Measurements from ENCODE around the gene SAMHD1.
"Not testable (repeated sequence)": the region's sequence is repeated elsewhere in the genome, so short reads cannot be mapped to it uniquely, and the experiment has no call there.

SAMHD1 gene

GRCh38 chr20:36906086-36906485 is 45.4 kb downstream of the SAMHD1 start:
- DNase-seq = not testable (repeated sequence)

GRCh38 chr20:36905566-36905965 is 45.9 kb downstream of the SAMHD1 start:
- not testable (repeated sequence) for DNase-seq

- DNase-seq = no peak
Observed at GRCh38 chr20:36904690-36905089, 46.8 kb downstream of the SAMHD1 start.

- no peak for DNase-seq
Observed at GRCh38 chr20:36895036-36895435, 56.5 kb downstream of the SAMHD1 start.

GRCh38 chr20:36893801-36894200 is 57.7 kb downstream of the SAMHD1 start:
- DNase-seq = no peak

- no peak for DNase-seq
Observed at GRCh38 chr20:36891211-36891610, 60.3 kb downstream of the SAMHD1 start.

- DNase-seq = no peak
Observed at GRCh38 chr20:36890586-36890985, 60.9 kb downstream of the SAMHD1 start.

GRCh38 chr20:36888880-36889516 is 62.5 kb downstream of the SAMHD1 start:
- no peak for DNase-seq

- DNase-seq = no peak
Observed at GRCh38 chr20:36887752-36888090, 63.8 kb downstream of the SAMHD1 start.

GRCh38 chr20:36886859-36887751 is 64.4 kb downstream of the SAMHD1 start:
- peak; percentile 83 for DNase-seq

GRCh38 chr20:36885356-36885755 is 66.2 kb downstream of the SAMHD1 start:
- DNase-seq = no peak

- no peak for DNase-seq
Observed at GRCh38 chr20:36883977-36884535, 67.5 kb downstream of the SAMHD1 start.

GRCh38 chr20:36881888-36882287 is 69.6 kb downstream of the SAMHD1 start:
- peak; percentile 48 for DNase-seq

GRCh38 chr20:36881331-36881730 is 70.2 kb downstream of the SAMHD1 start:
- DNase-seq = no peak

- no peak for DNase-seq
Observed at GRCh38 chr20:36880741-36881250, 70.7 kb downstream of the SAMHD1 start.

- no peak for DNase-seq
Observed at GRCh38 chr20:36878941-36879340, 72.6 kb downstream of the SAMHD1 start.

GRCh38 chr20:36876473-36876833 is 75.1 kb downstream of the SAMHD1 start:
- no peak for DNase-seq

GRCh38 chr20:36875702-36876472 is 75.6 kb downstream of the SAMHD1 start, which contains the start of gene TLDC2:
Gene TLDC2, plus strand, starts transcription at chr20:36876138. Its CDS starts 37 bp downstream, at chr20:36876175.
- no peak for DNase-seq

- DNase-seq = not testable (repeated sequence)
Observed at GRCh38 chr20:36875093-36875492, 76.4 kb downstream of the SAMHD1 start.

- no peak for DNase-seq
Observed at GRCh38 chr20:36873498-36874189, 77.9 kb downstream of the SAMHD1 start.

GRCh38 chr20:36872852-36873251 is 78.7 kb downstream of the SAMHD1 start:
- no peak for DNase-seq

Measured in activated CD4-positive, alpha-beta T cell treated with anti-CD3 and anti-CD28 coated beads, Interleukin-10, Interleukin-2, amounts not matched to agents 100 ng/mL and 50 ng/mL, durations not matched to agents 16 hours and 8 hours (primary cell).